AG10803 (cell line): Measurements from ENCODE around the gene PRAC2.

Source experiments
- DNase-seq: peaks from one replicate; pipeline ENCODE4 v3.0.0; 2010; ENCODE audit warnings: low read depth
- H3K4me3 ChIP-seq: 2 replicates; pipeline ENCODE4 v1.5.1; 2011; ENCODE audit warnings: mild to moderate bottlenecking, low read length, control low read depth
- CTCF ChIP-seq: conservative IDR thresholded peaks from 2 replicates; pipeline ENCODE4 v1.5.1; 2011; ENCODE audit warnings: mild to moderate bottlenecking, low read length, control low read depth, inconsistent platforms

The PRAC2 gene

GRCh38 chr17:48761114-48761513 lies 38.1 kb downstream of the PRAC2 start:
- no peak for TF ChIP-seq CTCF
- no peak overlapping the region for H3K4me3 ChIP-seq
- DNase-seq, result no peak

GRCh38 chr17:48767263-48767774 lies 44.3 kb downstream of the PRAC2 start:
- no peak overlapping the region for H3K4me3 ChIP-seq
- DNase-seq, result no peak
- no peak for TF ChIP-seq CTCF

GRCh38 chr17:48769009-48769675 lies 46.2 kb downstream of the PRAC2 start:
- no peak for TF ChIP-seq CTCF
- no peak overlapping the region for H3K4me3 ChIP-seq
- no peak for DNase-seq

- no peak overlapping the region for H3K4me3 ChIP-seq
- TF ChIP-seq CTCF, result no peak
- peak; percentile 8 for DNase-seq
These were observed 48.0 kb downstream of the PRAC2 start for GRCh38 chr17:48770954-48771353.

- H3K4me3 ChIP-seq, result no peak overlapping the region
- no peak for DNase-seq
- TF ChIP-seq CTCF, result no peak
These were observed 50.3 kb downstream of the PRAC2 start for GRCh38 chr17:48773245-48773644.
